PC-9 (cell line): Measurements from ENCODE around the gene NRP1.

Source experiments
- EZH2 ChIP-seq: fragments of 200-600 bp; sonication (generic); IDR thresholded peaks from 2 replicates; pipeline ENCODE4 v1.8.0; 2017; ENCODE audit warnings: antibody characterized with exemption, low read depth
- TF ChIP-seq, protein P1 (sequence below): fragments of 200-600 bp; sonication (generic); conservative IDR thresholded peaks from 2 replicates; pipeline ENCODE4 v1.6.1; 2017; ENCODE audit warnings: mixed run types, antibody characterized with exemption, mild to moderate bottlenecking, moderate library complexity

DNA sequence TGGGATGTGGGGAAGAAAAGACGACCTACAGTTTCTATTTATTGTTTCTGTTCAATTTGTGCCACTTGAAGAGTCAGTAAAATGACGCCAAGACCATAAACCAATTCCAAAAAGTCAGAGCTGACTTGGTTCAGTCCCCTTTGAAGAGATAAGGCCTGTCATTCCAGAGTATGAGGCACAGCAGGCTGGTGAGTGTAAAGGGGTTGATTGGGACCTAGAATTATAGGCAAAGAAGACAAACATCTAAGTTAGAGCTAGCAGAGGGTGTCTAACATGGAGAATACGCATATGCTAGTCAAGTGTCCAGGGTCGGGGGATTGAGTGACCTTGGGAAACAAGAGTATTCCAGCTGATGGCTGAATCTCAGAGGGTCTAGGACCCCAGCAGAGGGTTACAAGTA, 23.6 kb downstream of the NRP1 start:
- TF ChIP-seq, protein P1, sequence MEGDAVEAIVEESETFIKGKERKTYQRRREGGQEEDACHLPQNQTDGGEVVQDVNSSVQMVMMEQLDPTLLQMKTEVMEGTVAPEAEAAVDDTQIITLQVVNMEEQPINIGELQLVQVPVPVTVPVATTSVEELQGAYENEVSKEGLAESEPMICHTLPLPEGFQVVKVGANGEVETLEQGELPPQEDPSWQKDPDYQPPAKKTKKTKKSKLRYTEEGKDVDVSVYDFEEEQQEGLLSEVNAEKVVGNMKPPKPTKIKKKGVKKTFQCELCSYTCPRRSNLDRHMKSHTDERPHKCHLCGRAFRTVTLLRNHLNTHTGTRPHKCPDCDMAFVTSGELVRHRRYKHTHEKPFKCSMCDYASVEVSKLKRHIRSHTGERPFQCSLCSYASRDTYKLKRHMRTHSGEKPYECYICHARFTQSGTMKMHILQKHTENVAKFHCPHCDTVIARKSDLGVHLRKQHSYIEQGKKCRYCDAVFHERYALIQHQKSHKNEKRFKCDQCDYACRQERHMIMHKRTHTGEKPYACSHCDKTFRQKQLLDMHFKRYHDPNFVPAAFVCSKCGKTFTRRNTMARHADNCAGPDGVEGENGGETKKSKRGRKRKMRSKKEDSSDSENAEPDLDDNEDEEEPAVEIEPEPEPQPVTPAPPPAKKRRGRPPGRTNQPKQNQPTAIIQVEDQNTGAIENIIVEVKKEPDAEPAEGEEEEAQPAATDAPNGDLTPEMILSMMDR = no peak
- no peak for TF ChIP-seq EZH2
